Fibroblast of skin of back (primary cell): ENCODE data around the gene ADGRL3.
"Not testable (repeated sequence)": the region's sequence is repeated elsewhere in the genome, so short reads cannot be mapped to it uniquely, and the experiment has no call there.

ENCODE experiments used
- DNase-seq: peaks from one replicate; pipeline ENCODE4 v3.0.0-alpha.2; 2013

Gene ADGRL3

GRCh38 chr4:61356696-61357095, 156.6 kb downstream of the ADGRL3 start:
- DNase-seq = no peak

- DNase-seq = no peak
Observed at GRCh38 chr4:61359301-61359700, 159.2 kb downstream of the ADGRL3 start.

- DNase-seq = not testable (repeated sequence)
Observed at GRCh38 chr4:61372817-61373216, 172.7 kb downstream of the ADGRL3 start.

- peak; percentile 75 for DNase-seq
Observed at GRCh38 chr4:61373901-61374440, 173.8 kb downstream of the ADGRL3 start.

- peak; percentile 67 for DNase-seq
Observed at GRCh38 chr4:61374447-61374891, 174.3 kb downstream of the ADGRL3 start.

- DNase-seq = peak; percentile 28
Observed at GRCh38 chr4:61375301-61375700, 175.2 kb downstream of the ADGRL3 start.

GRCh38 chr4:61376301-61376700, 176.2 kb downstream of the ADGRL3 start:
- DNase-seq = no peak

- DNase-seq = no peak
Observed at GRCh38 chr4:61379406-61379805, 179.3 kb downstream of the ADGRL3 start.

- no peak for DNase-seq
Observed at GRCh38 chr4:61380865-61381264, 180.7 kb downstream of the ADGRL3 start.

GRCh38 chr4:61385256-61385655, 185.1 kb downstream of the ADGRL3 start:
- no peak for DNase-seq

GRCh38 chr4:61387372-61387771, 187.2 kb downstream of the ADGRL3 start:
- DNase-seq = not testable (repeated sequence)

- DNase-seq = no peak
Observed at GRCh38 chr4:61389640-61390039, 189.5 kb downstream of the ADGRL3 start.

- no peak for DNase-seq
Observed at GRCh38 chr4:61395754-61396153, 195.6 kb downstream of the ADGRL3 start.

- DNase-seq = no peak
Observed at GRCh38 chr4:61397174-61397573, 197.0 kb downstream of the ADGRL3 start.

GRCh38 chr4:61400439-61401038, 200.4 kb downstream of the ADGRL3 start:
- DNase-seq = no peak

- DNase-seq = no peak
Observed at GRCh38 chr4:61401771-61402170, 201.6 kb downstream of the ADGRL3 start.

GRCh38 chr4:61405307-61405706, 205.2 kb downstream of the ADGRL3 start:
- no peak for DNase-seq

- peak; percentile 1 for DNase-seq
Observed at GRCh38 chr4:61406677-61407076, 206.6 kb downstream of the ADGRL3 start.

GRCh38 chr4:61407642-61408618, 207.8 kb downstream of the ADGRL3 start:
- DNase-seq = no peak

- no peak for DNase-seq
Observed at GRCh38 chr4:61408861-61409260, 208.7 kb downstream of the ADGRL3 start.

- DNase-seq = no peak
Observed at GRCh38 chr4:61411241-61411640, 211.1 kb downstream of the ADGRL3 start.

GRCh38 chr4:61425315-61425714, 225.2 kb downstream of the ADGRL3 start:
- no peak for DNase-seq

GRCh38 chr4:61426229-61426628, 226.1 kb downstream of the ADGRL3 start:
- no peak for DNase-seq
